ENCODE measurements around the gene PTGES2. TPM values are rescaled to one million over a fixed set of nuclear protein-coding genes. Genes with fewer than 3 reads are reported as not detected.

The PTGES2 gene
- total RNA-seq, 4 donors from 2014 or later, result 54.2 to 118 (median 83.0) TPM

- peaks cover 5 to 24% (median 22%) of the 10 kb centered on the region in 3 donors for H3K36me3 ChIP-seq
- no peaks in the 10 kb centered on the region for H3K9me3 ChIP-seq
- peaks cover 54 to 98% (median 59%) of the 10 kb centered on the region in 3 donors for H3K4me1 ChIP-seq
- intact Hi-C loops (cut with DNase I), result no loop called here
- TF ChIP-seq POLR2A (IDR thresholded peaks at IDR 0.05), result no peak
- TF ChIP-seq, protein P1, sequence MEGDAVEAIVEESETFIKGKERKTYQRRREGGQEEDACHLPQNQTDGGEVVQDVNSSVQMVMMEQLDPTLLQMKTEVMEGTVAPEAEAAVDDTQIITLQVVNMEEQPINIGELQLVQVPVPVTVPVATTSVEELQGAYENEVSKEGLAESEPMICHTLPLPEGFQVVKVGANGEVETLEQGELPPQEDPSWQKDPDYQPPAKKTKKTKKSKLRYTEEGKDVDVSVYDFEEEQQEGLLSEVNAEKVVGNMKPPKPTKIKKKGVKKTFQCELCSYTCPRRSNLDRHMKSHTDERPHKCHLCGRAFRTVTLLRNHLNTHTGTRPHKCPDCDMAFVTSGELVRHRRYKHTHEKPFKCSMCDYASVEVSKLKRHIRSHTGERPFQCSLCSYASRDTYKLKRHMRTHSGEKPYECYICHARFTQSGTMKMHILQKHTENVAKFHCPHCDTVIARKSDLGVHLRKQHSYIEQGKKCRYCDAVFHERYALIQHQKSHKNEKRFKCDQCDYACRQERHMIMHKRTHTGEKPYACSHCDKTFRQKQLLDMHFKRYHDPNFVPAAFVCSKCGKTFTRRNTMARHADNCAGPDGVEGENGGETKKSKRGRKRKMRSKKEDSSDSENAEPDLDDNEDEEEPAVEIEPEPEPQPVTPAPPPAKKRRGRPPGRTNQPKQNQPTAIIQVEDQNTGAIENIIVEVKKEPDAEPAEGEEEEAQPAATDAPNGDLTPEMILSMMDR (IDR thresholded peaks at IDR 0.05), result no peak
- 38 to 45% methylated on average over 7 to 11 of the region's 13 CpGs for WGBS, 2 donors
- H3K27ac ChIP-seq, result peak overlapping the region; percentile 89 to 96 (median 92)
- DNase-seq, result no peak
- H3K4me3 ChIP-seq, result peak overlapping the region in 3 of 4 donors; percentile 49 to 65 (median 52)
- no peaks in the 10 kb centered on the region for H3K27me3 ChIP-seq
Observed at GRCh38 chr9:128097543-128098296, 29.8 kb downstream of the PTGES2 start.

GRCh38 chr9:128096616-128097536, 30.7 kb downstream of the PTGES2 start:
- 77 to 86% methylated on average over 15 to 19 of the region's 19 CpGs for WGBS, 2 donors
- H3K27ac ChIP-seq, result peak overlapping the region; percentile 89 to 96 (median 92)
- no peak for DNase-seq
- TF ChIP-seq POLR2A (IDR thresholded peaks at IDR 0.05), result no peak
- TF ChIP-seq, protein P1 (IDR thresholded peaks at IDR 0.05), result no peak
- peaks cover 0 to 15% (median 14%) of the 10 kb centered on the region in 3 donors for H3K36me3 ChIP-seq
- H3K4me3 ChIP-seq, result no peak overlapping the region
- peaks cover 62 to 99% (median 66%) of the 10 kb centered on the region in 3 donors for H3K4me1 ChIP-seq
- H3K27me3 ChIP-seq, result no peaks in the 10 kb centered on the region
- intact Hi-C loops (cut with DNase I), result no loop called here
- H3K9me3 ChIP-seq, result no peaks in the 10 kb centered on the region

DNA sequence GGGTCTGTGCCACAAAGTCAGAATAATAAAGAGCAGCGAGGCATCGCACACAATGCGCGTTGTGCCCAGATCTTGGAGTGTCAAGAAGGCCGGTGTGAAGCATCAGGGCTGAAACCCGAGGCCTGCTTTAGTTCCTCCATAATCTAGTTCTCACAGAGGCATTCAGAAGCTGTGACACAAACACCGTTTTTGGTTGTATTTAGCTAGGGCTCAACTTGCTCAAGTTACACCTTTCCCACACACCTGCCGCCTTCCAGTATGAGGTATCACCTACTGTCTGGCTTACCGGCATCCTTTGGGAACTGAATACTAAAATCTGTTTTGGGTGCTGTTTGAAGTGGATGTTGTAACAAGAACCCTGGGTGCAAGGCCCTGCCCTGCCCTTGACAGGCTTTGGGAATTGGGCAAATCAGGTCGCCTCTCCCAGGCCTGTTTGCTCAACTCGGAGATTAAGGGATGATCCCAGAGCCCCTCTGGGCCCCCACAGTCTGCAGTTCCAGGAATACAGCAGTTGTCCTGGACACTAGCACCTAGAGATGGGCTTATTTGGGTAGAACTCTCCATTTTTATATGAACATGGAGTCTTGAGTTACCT, 32.5 kb downstream of the PTGES2 start:
- H3K27ac ChIP-seq, result peak overlapping the region; percentile 86 to 95 (median 92)

DNA sequence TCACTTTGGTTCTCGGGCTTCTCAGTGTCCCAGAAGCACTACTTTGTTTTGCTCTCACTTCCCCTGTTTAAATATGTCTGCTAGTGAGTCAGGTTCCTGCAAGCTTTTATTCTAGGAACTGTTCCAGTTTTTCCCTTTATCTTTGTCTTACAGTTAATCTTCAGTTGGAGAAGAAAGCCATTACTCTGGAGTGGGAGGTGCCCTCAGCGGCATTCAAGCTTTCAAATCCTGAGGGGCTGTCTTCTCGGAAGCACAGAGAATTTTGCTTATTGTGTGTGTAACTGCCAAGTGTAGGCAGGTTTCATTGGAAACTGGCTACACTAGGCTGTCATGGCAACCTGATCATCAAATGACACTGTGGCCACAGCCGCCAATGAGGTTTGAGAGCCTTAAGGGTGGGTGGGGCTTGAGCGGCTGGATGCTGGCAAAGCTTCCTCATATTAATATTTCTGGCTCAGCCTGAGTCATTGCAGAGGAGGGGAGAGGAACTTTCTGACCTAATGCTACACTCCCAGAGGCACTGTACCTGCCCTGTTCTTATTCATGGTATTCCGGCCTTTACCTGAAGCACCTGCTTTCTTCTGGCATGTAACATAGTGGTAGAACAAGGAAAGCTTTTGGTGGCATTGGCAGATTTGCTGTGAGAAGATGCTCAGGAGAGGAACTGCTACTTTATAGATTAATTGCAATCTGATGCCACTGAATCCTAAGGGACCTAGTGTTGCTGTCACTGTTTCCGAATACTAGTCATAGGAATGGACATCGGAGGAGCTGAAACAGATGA, 33.2 kb downstream of the PTGES2 start:
- Histone ChIP-seq H3K27ac (peak overlapping the region; percentile 86 to 95 (median 92)), H3K9me3 (no peaks in the 10 kb centered on the region), H3K4me3 (peak overlapping the region in 3 of 4 donors; percentile 12 to 49 (median 25)), H3K4me1 (peaks cover 52 to 90% (median 62%) of the 10 kb centered on the region in 3 donors), H3K27me3 (no peaks in the 10 kb centered on the region), H3K36me3 (no peaks in the 10 kb centered on the region)
- 10 to 15% methylated on average over 8 of the region's 8 CpGs for WGBS, 2 donors
- DNase-seq, result peak; percentile 49
- TF ChIP-seq POLR2A (IDR thresholded peaks at IDR 0.05), result peak in 3 of 4 donors; percentile 31 to 81 (median 64)
- TF ChIP-seq, protein P1 (IDR thresholded peaks at IDR 0.05), result no peak
- intact Hi-C loops (cut with DNase I), result no loop called here

More for the DNA sequence above, 32.5 kb downstream of the PTGES2 start:
- Histone ChIP-seq H3K9me3 (no peaks in the 10 kb centered on the region), H3K27me3 (no peaks in the 10 kb centered on the region), H3K36me3 (no peaks in the 10 kb centered on the region), H3K4me1 (peaks cover 56 to 96% (median 69%) of the 10 kb centered on the region in 3 donors), H3K4me3 (peak overlapping the region in 1 of 4 donors; percentile 2)
- TF ChIP-seq, protein P1 (IDR thresholded peaks at IDR 0.05), result no peak
- TF ChIP-seq POLR2A (IDR thresholded peaks at IDR 0.05), result no peak
- intact Hi-C loops (cut with DNase I), result no loop called here
- no peak for DNase-seq
- WGBS, 2 donors, result 48 to 62% methylated on average over 11 of the region's 11 CpGs
